MG63 (cell line): Measurements from ENCODE around the gene PRR5L. TPM values are rescaled to one million over a fixed set of nuclear protein-coding genes. Genes with fewer than 3 reads are reported as not detected.
A peak's percentile ranks its signal among the peaks of the same experiment; 100 is the strongest.

ENCODE experiments used
- DNase-seq: peaks from one replicate; pipeline ENCODE4 v3.0.0-alpha.2; 2020
- H3K27me3 ChIP-seq: fragments of 250-450 bp; sonication (Bioruptor Pico); 2 replicates; pipeline ENCODE4 v1.5.1; 2020; ENCODE audit warnings: mild to moderate bottlenecking, moderate library complexity
- H3K36me3 ChIP-seq: fragments of 250-450 bp; sonication (Bioruptor Pico); 2 replicates; pipeline ENCODE4 v1.5.1; 2020; ENCODE audit warnings: mild to moderate bottlenecking, moderate library complexity
- H3K4me3 ChIP-seq: fragments of 250-450 bp; sonication (Bioruptor Pico); 2 replicates; pipeline ENCODE4 v1.5.1; 2020; ENCODE audit warnings: mild to moderate bottlenecking, moderate library complexity
- H3K9me3 ChIP-seq: fragments of 250-450 bp; sonication (Bioruptor Pico); 2 replicates; pipeline ENCODE4 v1.5.1; 2020; ENCODE audit warnings: mild to moderate bottlenecking, moderate library complexity
- total RNA-seq: library from RNA; depleted of rRNA; stranded (reverse); fragments of >200 nt; shearing (Covaris generic); gene quantifications from 2 replicates; pipeline ENCODE4 v1.2.3, GENCODE V29; 2014; ENCODE audit warnings: low replicate concordance

PRR5L gene
- total RNA-seq, 1 experiment from 2014 or later, result 5.3 TPM

GRCh38 chr11:36270701-36271100 lies 25.4 kb upstream of the PRR5L start:
- DNase-seq, result no peak
- peaks cover 18% of the 10 kb centered on the region for H3K36me3 ChIP-seq
- H3K4me3 ChIP-seq, result no peak overlapping the region
- H3K9me3 ChIP-seq, result no peaks in the 10 kb centered on the region; the same call in 1 of the 2 replicates
- no peaks in the 10 kb centered on the region; the same call in 1 of the 2 replicates for H3K27me3 ChIP-seq

DNA sequence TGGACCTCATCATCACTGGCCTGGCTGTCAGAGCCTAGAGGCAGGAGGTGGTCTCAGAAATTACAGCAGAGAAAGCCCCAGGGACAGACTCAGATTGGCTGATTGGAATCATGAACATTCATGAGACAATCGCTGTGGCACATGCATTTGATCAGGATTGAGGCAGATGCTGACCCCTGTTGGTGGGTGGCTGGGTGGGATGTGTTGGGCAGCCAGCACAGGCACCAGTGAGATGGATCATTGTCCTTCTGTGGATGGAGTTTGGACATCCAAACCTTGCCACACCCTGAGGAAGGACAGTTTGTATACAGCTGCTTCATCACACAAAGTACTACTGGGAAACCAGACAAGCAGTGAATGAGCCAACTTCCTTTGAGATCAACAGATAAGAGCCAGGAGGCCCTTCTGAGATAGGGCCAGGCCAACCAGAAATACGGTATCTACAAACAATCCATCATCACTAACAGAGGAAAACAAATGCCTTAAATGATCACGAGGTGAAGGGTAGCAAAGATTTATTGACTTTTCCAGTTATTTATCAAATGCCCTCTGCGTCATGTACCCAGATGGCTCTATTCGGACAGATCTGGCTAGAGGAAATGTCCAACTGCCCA lies 24.2 kb upstream of the PRR5L start:
- no peak overlapping the region for H3K4me3 ChIP-seq
- H3K27me3 ChIP-seq, result no peaks in the 10 kb centered on the region; the same call in 1 of the 2 replicates
- H3K36me3 ChIP-seq, result peaks cover 18% of the 10 kb centered on the region
- DNase-seq, result no peak
- H3K9me3 ChIP-seq, result no peaks in the 10 kb centered on the region; the same call in 1 of the 2 replicates

DNA sequence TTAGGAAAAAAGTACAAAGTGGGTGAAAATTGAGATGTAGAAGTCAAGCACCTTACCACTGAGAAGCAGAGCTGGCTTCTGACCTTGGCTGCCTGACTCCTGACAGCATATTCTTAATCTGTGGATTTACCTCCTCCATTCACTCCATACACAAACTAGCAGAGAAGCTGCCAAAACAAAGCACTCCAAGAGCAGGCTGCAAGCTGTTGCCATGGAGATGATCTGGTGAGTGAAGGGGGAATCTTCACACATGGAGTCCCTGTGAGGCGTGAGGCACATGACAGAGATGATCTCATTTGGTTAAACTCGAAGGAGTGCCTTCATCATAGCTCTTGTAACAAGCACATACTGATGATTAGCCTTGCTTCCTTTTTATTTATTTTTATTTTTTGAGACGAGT lies 23.0 kb upstream of the PRR5L start:
- Histone ChIP-seq H3K27me3 (no peaks in the 10 kb centered on the region), H3K4me3 (no peak overlapping the region), H3K36me3 (peaks cover 18% of the 10 kb centered on the region), H3K9me3 (no peaks in the 10 kb centered on the region; the same call in 1 of the 2 replicates)
- DNase-seq, result no peak

- no peak overlapping the region for H3K4me3 ChIP-seq
- no peaks in the 10 kb centered on the region for H3K27me3 ChIP-seq
- DNase-seq, result no peak
- H3K36me3 ChIP-seq, result peaks cover 18% of the 10 kb centered on the region
- H3K9me3 ChIP-seq, result no peaks in the 10 kb centered on the region; the same call in 1 of the 2 replicates
Observed at GRCh38 chr11:36274414-36274813, 21.7 kb upstream of the PRR5L start.

- Histone ChIP-seq H3K36me3 (peaks cover 6% of the 10 kb centered on the region), H3K27me3 (no peaks in the 10 kb centered on the region), H3K9me3 (peaks cover 7% of the 10 kb centered on the region), H3K4me3 (no peak overlapping the region)
- DNase-seq, result no peak
Observed at GRCh38 chr11:36278531-36279282, 17.4 kb upstream of the PRR5L start.

DNA sequence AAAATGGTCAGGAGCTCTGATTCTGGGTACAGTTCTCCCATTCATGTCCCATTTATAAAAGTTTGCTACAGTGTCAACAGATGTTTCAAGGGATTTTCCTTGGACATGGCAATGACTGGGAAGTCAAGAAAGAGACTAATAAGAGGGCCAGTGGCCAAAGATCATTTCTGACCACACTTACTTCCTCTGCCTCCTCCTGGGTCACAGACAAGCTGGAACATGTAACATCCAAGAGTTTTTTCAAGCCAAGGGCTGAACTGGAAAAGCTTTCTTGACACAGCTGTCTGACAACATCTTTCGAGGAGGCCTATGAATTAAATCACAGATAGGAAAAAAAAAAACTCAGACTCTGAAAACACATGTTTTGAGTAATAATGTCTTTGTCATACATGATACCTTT lies 15.6 kb upstream of the PRR5L start:
- H3K36me3 ChIP-seq, result no peaks in the 10 kb centered on the region; the same call in 1 of the 2 replicates
- no peak for DNase-seq
- no peak overlapping the region for H3K4me3 ChIP-seq
- peaks cover 7% of the 10 kb centered on the region for H3K9me3 ChIP-seq
- H3K27me3 ChIP-seq, result no peaks in the 10 kb centered on the region

DNA sequence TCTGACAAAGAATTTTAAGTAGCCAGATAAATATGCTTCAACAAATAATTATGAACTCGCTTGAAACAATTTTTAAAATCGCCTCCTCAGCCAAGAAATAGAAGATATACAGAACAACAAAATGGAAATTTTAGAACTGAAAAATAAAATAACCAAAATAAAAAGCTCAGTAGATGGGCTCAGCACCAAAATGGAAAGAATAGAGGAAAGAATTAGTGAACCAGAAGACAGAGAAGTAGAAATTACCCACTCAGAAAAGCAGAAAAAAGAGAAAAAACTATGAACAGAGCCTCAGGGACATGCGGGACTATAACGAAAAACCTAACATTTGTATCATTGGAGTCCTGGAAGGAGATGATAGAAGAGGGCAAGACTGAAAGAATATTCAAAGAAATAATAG lies 14.2 kb upstream of the PRR5L start:
- Histone ChIP-seq H3K4me3 (no peak overlapping the region), H3K27me3 (no peaks in the 10 kb centered on the region), H3K36me3 (no peaks in the 10 kb centered on the region), H3K9me3 (peaks cover 7% of the 10 kb centered on the region)
- DNase-seq, result no peak

DNA sequence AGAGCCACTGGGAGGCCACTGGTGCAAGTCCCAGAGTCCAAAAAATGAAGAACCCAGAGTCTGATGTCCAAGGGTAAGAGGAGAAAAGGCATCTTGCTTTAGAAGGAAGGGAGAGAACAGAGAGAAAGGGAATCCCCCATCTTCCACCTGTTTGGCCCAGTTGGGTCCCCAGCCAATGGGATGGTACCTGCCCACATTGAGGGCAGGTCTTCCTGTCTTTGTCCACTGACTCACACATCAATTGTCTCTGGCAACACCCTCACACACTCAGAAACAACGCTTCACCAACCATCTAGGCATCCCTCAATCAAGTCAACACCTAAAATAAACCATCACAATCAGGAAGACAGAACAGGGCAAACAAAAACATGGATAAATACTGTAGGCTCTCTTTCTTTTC lies 13.2 kb upstream of the PRR5L start:
- DNase-seq, result no peak
- no peaks in the 10 kb centered on the region for H3K36me3 ChIP-seq
- H3K27me3 ChIP-seq, result no peaks in the 10 kb centered on the region
- peaks cover 7% of the 10 kb centered on the region for H3K9me3 ChIP-seq
- H3K4me3 ChIP-seq, result no peak overlapping the region

DNA sequence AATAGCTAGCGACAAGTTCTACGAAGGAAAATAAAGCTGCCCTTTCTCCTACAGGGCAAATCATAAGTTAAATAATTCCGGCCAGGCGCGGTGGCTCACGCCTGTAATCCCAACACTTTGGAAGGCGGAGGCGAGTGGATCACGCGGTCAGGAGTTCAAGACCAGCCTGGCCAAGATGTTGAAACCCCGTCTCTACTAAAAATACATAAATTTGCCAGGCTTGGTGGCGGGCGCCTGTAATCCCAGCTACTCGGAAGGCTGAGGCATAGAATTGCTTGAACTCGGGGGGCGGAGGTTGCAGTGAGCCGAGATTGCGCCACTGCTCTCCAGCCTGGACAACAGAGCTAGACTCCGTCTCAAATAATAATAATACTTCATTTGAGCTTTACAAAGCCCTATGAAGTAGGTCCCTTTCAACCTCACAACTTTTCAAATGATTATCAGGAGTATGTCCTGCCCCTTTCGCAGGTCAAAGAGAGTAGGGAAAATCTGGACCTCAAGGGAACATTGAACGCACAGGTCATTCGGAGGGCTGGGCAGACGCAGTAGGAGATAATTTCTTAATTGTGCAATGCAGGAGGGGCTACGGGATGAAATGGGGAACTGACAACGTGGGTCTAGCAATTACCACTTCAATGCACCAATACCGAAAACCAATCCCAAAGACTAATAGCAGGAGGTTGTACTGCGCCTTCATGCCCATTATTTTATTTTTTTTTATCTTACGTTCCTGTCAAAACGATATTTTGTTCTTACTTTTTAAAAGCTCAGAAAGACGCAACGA lies 7.5 kb upstream of the PRR5L start:
- H3K27me3 ChIP-seq, result no peaks in the 10 kb centered on the region; the same call in 1 of the 2 replicates
- H3K4me3 ChIP-seq, result peak overlapping the region; percentile 72
- H3K36me3 ChIP-seq, result no peaks in the 10 kb centered on the region
- DNase-seq, result no peak
- no peaks in the 10 kb centered on the region for H3K9me3 ChIP-seq

DNA sequence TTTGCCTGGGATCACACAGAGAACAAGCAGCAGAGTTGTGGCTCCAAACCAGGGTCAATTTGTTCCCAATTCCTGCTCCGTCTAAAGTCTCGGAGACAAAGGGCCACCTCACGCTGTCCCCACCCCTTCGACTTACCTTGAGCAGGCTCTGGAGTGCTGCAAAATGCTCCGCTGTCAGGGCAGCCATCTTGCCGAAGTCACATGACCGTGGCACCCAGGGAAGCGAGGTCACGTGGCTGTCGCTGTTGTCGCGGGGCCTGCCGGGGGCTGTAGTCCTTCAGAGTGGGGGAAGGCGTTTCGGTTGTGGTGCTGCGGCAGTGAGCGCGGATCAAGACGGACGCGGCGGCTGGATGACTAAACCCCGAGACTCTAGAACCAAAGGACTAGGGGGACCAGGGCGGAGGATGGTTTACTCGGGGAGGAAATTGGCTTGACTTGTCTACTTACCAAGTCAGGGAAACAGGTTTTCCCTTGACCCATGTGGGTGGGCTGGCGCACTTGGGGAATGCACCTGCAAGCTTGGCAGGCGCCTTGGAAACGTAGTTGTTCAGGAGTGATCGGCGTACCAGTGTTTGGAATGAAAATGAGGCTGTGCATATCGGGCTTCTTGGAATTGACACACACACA lies 6.7 kb upstream of the PRR5L start, which contains the start of gene COMMD9:
Gene COMMD9 (minus strand): TSS at position 199 of the 627 bp plus-strand sequence. CDS start 12 bp downstream, at position 187.
- Histone ChIP-seq H3K36me3 (no peaks in the 10 kb centered on the region), H3K27me3 (no peaks in the 10 kb centered on the region; the same call in 1 of the 2 replicates), H3K4me3 (peak within 1 kb of the TSS; percentile 72), H3K9me3 (no peaks in the 10 kb centered on the region)
- peak; percentile 95 for DNase-seq

GRCh38 chr11:36292311-36292722 lies 3.8 kb upstream of the PRR5L start:
- Histone ChIP-seq H3K4me3 (no peak overlapping the region), H3K9me3 (no peaks in the 10 kb centered on the region), H3K27me3 (no peaks in the 10 kb centered on the region; the same call in 1 of the 2 replicates), H3K36me3 (no peaks in the 10 kb centered on the region)
- DNase-seq, result no peak

DNA sequence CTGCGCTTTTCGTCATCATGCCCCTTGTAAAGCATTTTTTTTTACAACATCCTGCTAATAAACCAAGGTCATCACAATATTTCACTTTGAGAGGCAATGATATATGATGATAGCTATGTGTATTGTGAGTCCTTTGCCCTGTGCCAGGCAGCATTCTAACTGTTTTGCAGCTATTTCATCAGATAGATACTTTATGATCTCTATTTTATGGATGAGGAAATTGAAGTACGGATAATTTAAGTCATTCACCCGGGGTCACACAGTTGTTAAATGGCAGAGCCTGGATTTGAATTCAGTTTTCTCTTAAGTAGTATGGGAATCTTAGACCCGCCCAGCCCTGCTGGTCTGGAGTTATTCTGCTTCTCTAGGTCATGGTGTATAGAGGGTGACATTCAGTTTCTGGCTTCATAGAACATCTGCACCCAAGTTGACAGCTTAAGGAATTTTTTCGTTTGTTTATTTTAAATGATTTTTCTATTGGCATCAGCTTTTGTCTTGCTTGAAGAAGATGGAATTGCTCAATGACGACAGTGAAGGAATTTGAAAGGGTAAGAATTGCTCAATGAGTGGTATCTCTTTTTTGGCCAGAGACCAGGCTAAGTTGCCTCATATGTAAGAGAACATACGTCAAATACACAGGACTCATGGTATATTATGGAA lies 926 bp downstream of the PRR5L start:
- no peaks in the 10 kb centered on the region for H3K9me3 ChIP-seq
- no peak overlapping the region for H3K4me3 ChIP-seq
- no peak for DNase-seq
- no peaks in the 10 kb centered on the region for H3K36me3 ChIP-seq
- no peaks in the 10 kb centered on the region for H3K27me3 ChIP-seq

DNA sequence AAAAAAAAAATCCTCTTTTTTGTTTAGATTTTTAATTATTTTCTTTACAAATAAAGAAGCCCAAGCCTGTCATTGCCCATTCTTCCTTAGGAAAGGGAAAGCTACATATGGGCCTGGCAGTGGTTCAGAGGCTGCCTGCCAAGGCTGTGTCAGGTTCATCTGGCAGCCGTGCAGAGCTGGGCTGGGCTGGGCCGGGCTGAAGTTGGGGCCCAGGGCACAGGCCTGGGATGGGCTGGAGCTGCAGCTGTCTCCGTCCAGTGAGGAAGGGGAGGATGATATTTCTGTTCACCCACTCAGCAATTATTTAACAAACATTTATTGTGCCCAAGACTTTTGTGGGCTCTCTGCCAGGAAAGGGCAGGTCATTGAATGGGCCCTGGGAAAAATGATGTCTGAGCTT lies 4.6 kb downstream of the PRR5L start:
- no peaks in the 10 kb centered on the region for H3K9me3 ChIP-seq
- no peak overlapping the region for H3K4me3 ChIP-seq
- no peaks in the 10 kb centered on the region for H3K36me3 ChIP-seq
- H3K27me3 ChIP-seq, result no peaks in the 10 kb centered on the region
- DNase-seq, result peak; percentile 81

- Histone ChIP-seq H3K9me3 (no peaks in the 10 kb centered on the region), H3K4me3 (no peak overlapping the region), H3K27me3 (no peaks in the 10 kb centered on the region), H3K36me3 (no peaks in the 10 kb centered on the region)
- DNase-seq, result no peak
Observed at GRCh38 chr11:36304351-36304750, 8.3 kb downstream of the PRR5L start.

DNA sequence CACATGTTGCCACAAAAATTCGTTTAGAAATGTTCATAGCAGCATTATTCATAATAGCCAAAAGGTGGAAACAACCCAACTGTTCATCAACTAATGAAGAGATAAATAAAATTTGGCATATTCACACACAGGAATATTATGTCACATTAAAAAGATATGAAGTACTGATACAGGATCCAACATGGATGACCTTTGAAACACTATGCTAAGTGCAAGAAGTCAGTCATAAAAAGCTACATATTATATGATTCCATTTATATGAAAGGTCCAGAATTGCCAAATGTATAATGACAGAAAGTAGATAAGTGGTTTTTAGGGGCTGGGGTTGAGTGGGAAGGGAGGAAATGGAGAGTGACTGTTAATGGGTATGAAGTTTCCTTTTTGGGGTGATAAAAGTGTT lies 9.0 kb downstream of the PRR5L start:
- Histone ChIP-seq H3K36me3 (no peaks in the 10 kb centered on the region), H3K27me3 (no peaks in the 10 kb centered on the region), H3K9me3 (no peaks in the 10 kb centered on the region), H3K4me3 (no peak overlapping the region)
- no peak for DNase-seq

DNA sequence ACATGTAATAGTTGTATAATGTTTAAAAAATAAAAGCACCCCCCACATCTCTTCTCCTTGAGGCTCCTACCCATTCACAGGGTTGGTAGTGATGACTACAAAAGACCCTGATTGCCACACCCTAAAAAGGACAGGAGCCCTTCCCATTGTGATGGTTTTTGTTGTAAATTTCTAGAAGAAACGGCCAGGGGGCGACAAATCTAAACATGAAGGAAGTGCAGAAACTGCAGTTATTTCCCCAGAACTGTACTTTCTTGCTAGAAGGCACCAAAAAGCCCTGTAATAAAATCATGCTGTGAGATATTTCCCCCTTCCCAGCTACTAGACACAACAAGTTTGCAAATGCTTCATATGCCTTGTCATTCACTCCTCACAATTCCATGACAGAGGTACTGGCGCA lies 10.8 kb downstream of the PRR5L start:
- Histone ChIP-seq H3K9me3 (no peaks in the 10 kb centered on the region), H3K4me3 (no peak overlapping the region), H3K36me3 (no peaks in the 10 kb centered on the region), H3K27me3 (no peaks in the 10 kb centered on the region)
- no peak for DNase-seq
